Upper lobe of left lung (tissue), 6 donors: Measurements from ENCODE around the gene KAT7. TPM values are rescaled to one million over a fixed set of nuclear protein-coding genes. Genes with fewer than 3 reads are reported as not detected.
A peak's percentile ranks its signal among the peaks of the same experiment; 100 is the strongest.

ENCODE experiments used
- ATAC-seq, 2 donors: fragments of 200-7000 bp; cut with Tn5 transposase; one replicate each; pipeline ENCODE4 v1.9.1; 2022; ENCODE audit warnings: mild to moderate bottlenecking in 2 of 2, moderate library complexity in 2 of 2; ENCODE audit not compliant: low FRiP score in 2 of 2
- DNase-seq, 2 donors: peaks; one replicate each; pipeline ENCODE4 v3.0.0-alpha.2; 2019 to 2020
- H3K27ac ChIP-seq, 4 donors: fragments of 200-600 bp; sonication (generic); one replicate each; pipeline ENCODE4 v1.5.1; 2016 to 2019
- H3K27me3 ChIP-seq, 4 donors: fragments of 200-600 bp; sonication (generic); one replicate each; pipeline ENCODE4 v1.5.1; 2017 to 2019
- H3K36me3 ChIP-seq, 4 donors: fragments of 200-600 bp; sonication (generic); one replicate each; pipeline ENCODE4 v1.5.1; 2016 to 2019
- H3K4me1 ChIP-seq, 4 donors: fragments of 200-600 bp; sonication (generic); one replicate each; pipeline ENCODE4 v1.5.1; 2018 to 2019
- H3K4me3 ChIP-seq, 4 donors: fragments of 200-600 bp; sonication (generic); one replicate each; pipeline ENCODE4 v1.5.1; 2017 to 2019; ENCODE audit warnings: mild to moderate bottlenecking in 2 of 4, moderate library complexity in 1 of 4
- H3K9me3 ChIP-seq, 4 donors: fragments of 200-600 bp; sonication (generic); one replicate each; pipeline ENCODE4 v1.5.1; 2018 to 2019
- CTCF ChIP-seq, 6 experiments: fragments of 450-650 bp in 4 of 6; fragments of 200-600 bp in 2 of 6; sonication (generic) in 2 of 6; IDR thresholded peaks; one replicate each; pipeline ENCODE4 v1.5.1; 2016 to 2019; ENCODE audit warnings: antibody characterized with exemption in 6 of 6
- EP300 ChIP-seq, 4 donors: sonication (generic); formaldehyde crosslinking; IDR thresholded peaks; one replicate each; pipeline ENCODE4 v1.5.1; 2017; ENCODE audit warnings: antibody characterized with exemption in 4 of 4, control low read depth in 2 of 4
- POLR2A ChIP-seq, 4 donors: fragments of 450-650 bp; IDR thresholded peaks; one replicate each; pipeline ENCODE4 v1.5.1; 2016 to 2017; ENCODE audit warnings: antibody characterized with exemption in 4 of 4, mild to moderate bottlenecking in 2 of 4
- POLR2AphosphoS5 ChIP-seq, 2 donors: sonication (generic); formaldehyde crosslinking; IDR thresholded peaks; one replicate each; pipeline ENCODE4 v1.5.1; 2017; ENCODE audit warnings: antibody characterized with exemption in 2 of 2
- WGBS, 2 donors: methylation state at CpG; one replicate each; pipeline ENCODE4 v1.1.5; 2017 to 2018; 5-methylcytosine and 5-hydroxymethylcytosine counted together
- total RNA-seq, 6 donors: library from RNA; depleted of rRNA in 4 of 6; stranded (reverse); fragments of >200 nt in 4 of 6; gene quantifications; one replicate each; pipeline versions ENCODE4 v1.1.0 to v1.2.1, GENCODE V29; 2016 to 2021
- donor health status: DM: no; HTN: no; CAD: no; lungs with moderate emphysema.
- donor health status: DM: no; HTN: yes; CAD: no; lungs with severe emphysema.

The KAT7 gene
- total RNA-seq, 6 donors from 2014 or later: 30.1 to 57.4 (median 49.8) TPM

GRCh38 chr17:49764559-49765180 is 23.8 kb upstream of the KAT7 start:
- Histone ChIP-seq H3K4me1 (peaks cover 12 to 33% (median 15%) of the 10 kb centered on the region in 4 donors), H3K9me3 (no peaks in the 10 kb centered on the region), H3K4me3 (peak overlapping the region in 3 of 4 donors; percentile 83 to 98 (median 97)), H3K27ac (peak overlapping the region in 2 of 4 donors; percentile 19 to 41), H3K27me3 (no peaks in the 10 kb centered on the region), H3K36me3 (no peaks in the 10 kb centered on the region)
- TF ChIP-seq POLR2A (IDR thresholded peaks at IDR 0.05) (no peak), EP300 (IDR thresholded peaks at IDR 0.05) (no peak), CTCF (IDR thresholded peaks at IDR 0.05) (no peak), POLR2AphosphoS5 (IDR thresholded peaks at IDR 0.05) (no peak)
- WGBS, 2 donors: 18 to 25% methylated on average over 8 of the region's 8 CpGs
- DNase-seq: no peak
- no peak for ATAC-seq

GRCh38 chr17:49766918-49767530 is 21.5 kb upstream of the KAT7 start:
- no peaks in the 10 kb centered on the region for H3K36me3 ChIP-seq
- 84 to 85% methylated on average over 3 of the region's 3 CpGs for WGBS, 2 donors
- no peak overlapping the region for H3K27ac ChIP-seq
- DNase-seq: no peak
- H3K27me3 ChIP-seq: no peaks in the 10 kb centered on the region
- no peak for TF ChIP-seq CTCF (IDR thresholded peaks at IDR 0.05)
- TF ChIP-seq EP300 (IDR thresholded peaks at IDR 0.05): no peak
- no peak for TF ChIP-seq POLR2AphosphoS5 (IDR thresholded peaks at IDR 0.05)
- no peak for TF ChIP-seq POLR2A (IDR thresholded peaks at IDR 0.05)
- H3K4me1 ChIP-seq: peaks cover 8 to 19% (median 15%) of the 10 kb centered on the region in 4 donors
- H3K4me3 ChIP-seq: no peak overlapping the region
- ATAC-seq: no peak
- H3K9me3 ChIP-seq: no peaks in the 10 kb centered on the region

GRCh38 chr17:49775546-49776260 is 12.8 kb upstream of the KAT7 start:
- H3K4me1 ChIP-seq: peaks cover 13 to 26% (median 19%) of the 10 kb centered on the region in 4 donors
- TF ChIP-seq EP300 (IDR thresholded peaks at IDR 0.05) (no peak), POLR2AphosphoS5 (IDR thresholded peaks at IDR 0.05) (no peak), POLR2A (IDR thresholded peaks at IDR 0.05) (no peak), CTCF (IDR thresholded peaks at IDR 0.05) (no peak)
- H3K9me3 ChIP-seq: no peaks in the 10 kb centered on the region
- H3K4me3 ChIP-seq: no peak overlapping the region
- H3K27me3 ChIP-seq: no peaks in the 10 kb centered on the region
- H3K27ac ChIP-seq: peak overlapping the region in 3 of 4 donors; percentile 21 to 68 (median 59)
- WGBS, 2 donors: 38 to 61% methylated on average over 4 to 8 of the region's 8 CpGs
- H3K36me3 ChIP-seq: no peaks in the 10 kb centered on the region
- no peak for DNase-seq
- ATAC-seq: peak in 1 of 2 donors; percentile 63

GRCh38 chr17:49776551-49777300 is 11.8 kb upstream of the KAT7 start:
- no peaks in the 10 kb centered on the region for H3K9me3 ChIP-seq
- peak in 1 of 2 donors; percentile 23 for ATAC-seq
- DNase-seq: no peak
- H3K4me1 ChIP-seq: peaks cover 13 to 26% (median 19%) of the 10 kb centered on the region in 4 donors
- 58 to 65% methylated on average over 8 of the region's 8 CpGs for WGBS, 2 donors
- no peaks in the 10 kb centered on the region for H3K27me3 ChIP-seq
- H3K36me3 ChIP-seq: no peaks in the 10 kb centered on the region
- no peak overlapping the region for H3K4me3 ChIP-seq
- TF ChIP-seq POLR2AphosphoS5 (IDR thresholded peaks at IDR 0.05) (no peak), POLR2A (IDR thresholded peaks at IDR 0.05) (no peak), EP300 (IDR thresholded peaks at IDR 0.05) (no peak), CTCF (IDR thresholded peaks at IDR 0.05) (no peak)
- peak overlapping the region in 2 of 4 donors; percentile 59 to 68 for H3K27ac ChIP-seq
